H9 (cell line): Measurements from ENCODE around the gene DCAF4. TPM values are rescaled to one million over a fixed set of nuclear protein-coding genes. Genes with fewer than 3 reads are reported as not detected.

Source experiments
- DNase-seq: peaks from one replicate; pipeline ENCODE4 v3.0.0-alpha.2; 2017
- H2AFZ ChIP-seq: one replicate; pipeline ENCODE4 v1.6.1; 2013; ENCODE audit warnings: mild to moderate bottlenecking, low read length, control low read depth, moderate library complexity
- H2AK5ac ChIP-seq: 2 replicates; pipeline ENCODE4 v1.6.1; 2013; ENCODE audit warnings: low read length, control low read depth, mixed read lengths; ENCODE audit not compliant: insufficient read length
- H2BK120ac ChIP-seq: one replicate; pipeline ENCODE4 v1.6.1; 2013; ENCODE audit warnings: low read depth, mild to moderate bottlenecking, low read length, control low read depth, inconsistent platforms; ENCODE audit not compliant: poor library complexity, severe bottlenecking
- H2BK12ac ChIP-seq: 2 replicates; pipeline ENCODE4 v1.6.1; 2013; ENCODE audit warnings: low read length, control low read depth, mixed read lengths, low read depth; ENCODE audit not compliant: insufficient read length
- H2BK15ac ChIP-seq: 2 replicates; pipeline ENCODE4 v1.6.1; 2013; ENCODE audit warnings: low read depth, low read length, control low read depth
- H2BK20ac ChIP-seq: one replicate; pipeline ENCODE4 v1.6.1; 2013; ENCODE audit warnings: low read depth, mild to moderate bottlenecking, low read length, control low read depth, inconsistent platforms; ENCODE audit not compliant: poor library complexity, severe bottlenecking
- H2BK5ac ChIP-seq: 2 replicates; pipeline ENCODE4 v1.6.1; 2013; ENCODE audit warnings: low read length, control low read depth, mixed read lengths; ENCODE audit not compliant: insufficient read length
- H3K14ac ChIP-seq: 2 replicates; pipeline ENCODE4 v1.6.1; 2013; ENCODE audit warnings: low read length, control low read depth; ENCODE audit not compliant: insufficient read depth
- H3K18ac ChIP-seq: 2 replicates; pipeline ENCODE4 v1.6.1; 2013; ENCODE audit warnings: low read depth, mild to moderate bottlenecking, mixed read lengths, low read length, control low read depth; ENCODE audit not compliant: insufficient read length
- H3K23ac ChIP-seq: 2 replicates; pipeline ENCODE4 v1.6.1; 2013; ENCODE audit warnings: low read length, control low read depth, mixed read lengths, low read depth; ENCODE audit not compliant: insufficient read length
- H3K23me2 ChIP-seq: 2 replicates; pipeline ENCODE4 v1.6.1; 2013; ENCODE audit warnings: low read depth, mild to moderate bottlenecking, mixed read lengths, low read length, control low read depth; ENCODE audit not compliant: insufficient read length, poor library complexity, severe bottlenecking
- H3K27ac ChIP-seq: 2 replicates; pipeline ENCODE4 v1.5.1; 2013; ENCODE audit warnings: low read length, control low read depth, mixed read lengths, low read depth; ENCODE audit not compliant: insufficient read length
- H3K27me3 ChIP-seq: 2 replicates; pipeline ENCODE4 v1.6.1; 2013; ENCODE audit warnings: low read length, control low read depth, inconsistent platforms; ENCODE audit not compliant: insufficient read depth
- H3K4ac ChIP-seq: 2 replicates; pipeline ENCODE4 v1.6.1; 2013; ENCODE audit warnings: low read depth, mild to moderate bottlenecking, control low read depth, inconsistent platforms, low read length, moderate library complexity
- H3K4me1 ChIP-seq: 2 replicates; pipeline ENCODE4 v1.6.1; 2013; ENCODE audit warnings: low read length, control low read depth, inconsistent platforms; ENCODE audit not compliant: insufficient read depth
- H3K4me2 ChIP-seq: 2 replicates; pipeline ENCODE4 v1.6.1; 2013; ENCODE audit warnings: low read length, control low read depth, mixed read lengths; ENCODE audit not compliant: insufficient read length, insufficient read depth
- H3K56ac ChIP-seq: 2 replicates; pipeline ENCODE4 v1.6.1; 2013; ENCODE audit warnings: low read depth, mild to moderate bottlenecking, mixed read lengths, low read length, control low read depth; ENCODE audit not compliant: insufficient read length
- H3K79me1 ChIP-seq: 2 replicates; pipeline ENCODE4 v1.6.1; 2013; ENCODE audit warnings: low read depth, mild to moderate bottlenecking, moderate library complexity, low read length, control low read depth, inconsistent platforms; ENCODE audit not compliant: insufficient read depth, poor library complexity, severe bottlenecking
- H3K79me2 ChIP-seq: 2 replicates; pipeline ENCODE4 v1.6.1; 2013; ENCODE audit warnings: low read length, control low read depth, inconsistent platforms; ENCODE audit not compliant: insufficient read depth
- H3K9ac ChIP-seq: 2 replicates; pipeline ENCODE4 v1.6.1; 2013; ENCODE audit warnings: low read length, control low read depth, mixed read lengths; ENCODE audit not compliant: insufficient read length; ENCODE audit errors: extremely low read depth
- H3K9me3 ChIP-seq: one replicate; pipeline ENCODE4 v1.6.1; 2013; ENCODE audit warnings: low read depth, low read length, inconsistent platforms; ENCODE audit not compliant: control insufficient read depth
- H3T11ph ChIP-seq: one replicate; pipeline ENCODE4 v1.6.1; 2013; ENCODE audit warnings: mild to moderate bottlenecking, low read length, control low read depth, inconsistent platforms
- H4K20me1 ChIP-seq: one replicate; pipeline ENCODE4 v1.6.1; 2013; ENCODE audit not compliant: control insufficient read depth, insufficient read length, insufficient read depth
- H4K5ac ChIP-seq: 2 replicates; pipeline ENCODE4 v1.6.1; 2013; ENCODE audit warnings: low read depth, mild to moderate bottlenecking, mixed read lengths, low read length, control low read depth; ENCODE audit not compliant: insufficient read length
- H4K8ac ChIP-seq: replicated peaks from 2 replicates; pipeline ENCODE4 v1.6.1; 2013; ENCODE audit warnings: low read length, control low read depth, mixed read lengths, low read depth; ENCODE audit not compliant: insufficient read length
- H4K91ac ChIP-seq: 2 replicates; pipeline ENCODE4 v1.6.1; 2013; ENCODE audit warnings: low read depth, mild to moderate bottlenecking, moderate library complexity, mixed read lengths, low read length, control low read depth; ENCODE audit not compliant: insufficient read length
- H3K27ac Mint-ChIP-seq, 3 experiments: 2 replicates in 2 of 3; 3 replicates in 1 of 3; pipeline ENCODE4 v1.8.0; 2020 to 2021; ENCODE audit warnings: mixed read lengths in 3 of 3, mild to moderate bottlenecking in 1 of 3, moderate library complexity in 1 of 3
- H3K27me3 Mint-ChIP-seq: 2 replicates; pipeline ENCODE4 v1.8.0; 2021; ENCODE audit warnings: low read depth, mild to moderate bottlenecking, moderate library complexity, mixed read lengths
- H3K36me3 Mint-ChIP-seq, 3 experiments: 2 replicates in 2 of 3; 3 replicates in 1 of 3; pipeline ENCODE4 v1.8.0; 2020 to 2021; ENCODE audit warnings: low read depth in 3 of 3, mixed read lengths in 3 of 3; ENCODE audit not compliant: insufficient read depth in 1 of 3
- H3K4me1 Mint-ChIP-seq, 2 experiments: 2 replicates each; pipeline ENCODE4 v1.8.0; 2020; ENCODE audit warnings: mixed read lengths in 2 of 2
- H3K4me3 Mint-ChIP-seq, 2 experiments: 2 replicates in 1 of 2; 3 replicates in 1 of 2; pipeline ENCODE4 v1.8.0; 2020 to 2021; ENCODE audit warnings: mild to moderate bottlenecking in 2 of 2, mixed read lengths in 2 of 2, moderate library complexity in 1 of 2
- H3K9me3 Mint-ChIP-seq, 2 experiments: 2 replicates in 1 of 2; 3 replicates in 1 of 2; pipeline ENCODE4 v1.8.0; 2020; ENCODE audit warnings: mild to moderate bottlenecking in 2 of 2, mixed read lengths in 2 of 2, moderate library complexity in 1 of 2
- WGBS: extraction: QIAGEN DNeasy Blood & Tissue Kit; methylation state at CpG from one replicate; pipeline ENCODE4 v1.1.7; 2013; ENCODE audit warnings: missing lambda C conversion rate, low lambda C conversion rate, mixed read lengths; ENCODE audit not compliant: insufficient read length; ENCODE audit errors: extremely low coverage; 5-methylcytosine and 5-hydroxymethylcytosine counted together
- total RNA-seq: library from RNA; stranded (reverse); gene quantifications from 2 replicates; pipeline ENCODE4 v1.2.1, GENCODE V29; 2021
- TF ChIP-seq, protein P1 (sequence below): fragments of 200-600 bp; sonication (generic); conservative IDR thresholded peaks from 3 replicates; pipeline ENCODE4 v1.8.0; 2021; ENCODE audit warnings: antibody characterized with exemption, mild to moderate bottlenecking

The DCAF4 gene
- total RNA-seq, 1 experiment from 2014 or later: 32.0 TPM

DNA sequence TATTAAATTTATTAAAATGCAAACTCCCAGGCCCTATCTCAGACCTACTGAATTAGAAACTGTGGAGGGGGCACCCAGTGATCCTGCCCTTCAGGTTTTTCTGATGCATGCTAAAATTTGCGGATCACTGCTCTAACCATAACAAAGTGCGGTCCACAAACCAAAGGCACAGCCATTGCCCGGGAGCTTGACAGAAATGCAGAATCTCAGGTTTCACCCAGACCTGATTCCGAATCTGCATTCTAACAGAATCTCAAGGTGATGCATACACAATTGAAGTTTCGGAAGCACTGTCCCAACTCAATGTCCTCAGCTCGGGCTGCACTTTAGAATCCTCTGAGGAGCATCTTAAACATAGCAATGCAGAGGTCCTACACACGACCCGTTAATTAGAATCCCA lies 54.6 kb downstream of the DCAF4 start:
- DNase-seq: no peak
- no peak overlapping the region for H2AK5ac ChIP-seq
- H2BK120ac ChIP-seq: no peak overlapping the region
- H3K18ac ChIP-seq: no peak overlapping the region
- no peaks in the 10 kb centered on the region for H3K79me1 ChIP-seq
- H3K36me3 Mint-ChIP-seq: peaks cover 4 to 28% (median 20%) of the 10 kb centered on the region in 3 experiments; a peak in 6 of 7 replicates
- no peak overlapping the region for H3K27ac ChIP-seq
- H3K27me3 ChIP-seq: no peaks in the 10 kb centered on the region
- H3K14ac ChIP-seq: no peak overlapping the region
- TF ChIP-seq, protein P1, sequence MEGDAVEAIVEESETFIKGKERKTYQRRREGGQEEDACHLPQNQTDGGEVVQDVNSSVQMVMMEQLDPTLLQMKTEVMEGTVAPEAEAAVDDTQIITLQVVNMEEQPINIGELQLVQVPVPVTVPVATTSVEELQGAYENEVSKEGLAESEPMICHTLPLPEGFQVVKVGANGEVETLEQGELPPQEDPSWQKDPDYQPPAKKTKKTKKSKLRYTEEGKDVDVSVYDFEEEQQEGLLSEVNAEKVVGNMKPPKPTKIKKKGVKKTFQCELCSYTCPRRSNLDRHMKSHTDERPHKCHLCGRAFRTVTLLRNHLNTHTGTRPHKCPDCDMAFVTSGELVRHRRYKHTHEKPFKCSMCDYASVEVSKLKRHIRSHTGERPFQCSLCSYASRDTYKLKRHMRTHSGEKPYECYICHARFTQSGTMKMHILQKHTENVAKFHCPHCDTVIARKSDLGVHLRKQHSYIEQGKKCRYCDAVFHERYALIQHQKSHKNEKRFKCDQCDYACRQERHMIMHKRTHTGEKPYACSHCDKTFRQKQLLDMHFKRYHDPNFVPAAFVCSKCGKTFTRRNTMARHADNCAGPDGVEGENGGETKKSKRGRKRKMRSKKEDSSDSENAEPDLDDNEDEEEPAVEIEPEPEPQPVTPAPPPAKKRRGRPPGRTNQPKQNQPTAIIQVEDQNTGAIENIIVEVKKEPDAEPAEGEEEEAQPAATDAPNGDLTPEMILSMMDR: no peak
- H4K5ac ChIP-seq: no peak overlapping the region
- H3K79me2 ChIP-seq: no peaks in the 10 kb centered on the region
- peaks cover 9% of the 10 kb centered on the region for H3K4me1 ChIP-seq
- H4K20me1 ChIP-seq: no peaks in the 10 kb centered on the region
- H2BK5ac ChIP-seq: no peak overlapping the region
- H3K9me3 ChIP-seq: no peaks in the 10 kb centered on the region
- peak overlapping the region in 2 of 3 experiments; percentile 20 to 34; a peak in 2 of 7 replicates for H3K27ac Mint-ChIP-seq
- H3K23me2 ChIP-seq: no peaks in the 10 kb centered on the region
- H2BK15ac ChIP-seq: no peak overlapping the region
- no peaks in the 10 kb centered on the region for H3K27me3 Mint-ChIP-seq
- H2BK20ac ChIP-seq: no peak overlapping the region
- no peak overlapping the region for H3K4me3 Mint-ChIP-seq
- no peaks in the 10 kb centered on the region for H3K9me3 Mint-ChIP-seq
- no peak overlapping the region for H3K56ac ChIP-seq
- WGBS: no CpG with 5 or more reads among the region's 8 CpGs
- no peak overlapping the region for H2AFZ ChIP-seq
- H4K8ac ChIP-seq: no peak overlapping the region
- no peak overlapping the region for H3K23ac ChIP-seq
- H3T11ph ChIP-seq: no peak overlapping the region
- H3K9ac ChIP-seq: no peak overlapping the region
- H3K4me1 Mint-ChIP-seq: peaks cover 23 to 31% of the 10 kb centered on the region in 2 experiments
- H4K91ac ChIP-seq: no peak overlapping the region
- H2BK12ac ChIP-seq: no peak overlapping the region
- H3K4ac ChIP-seq: no peak overlapping the region
- no peak overlapping the region for H3K4me2 ChIP-seq
